HCT116 (cell line): ENCODE measurements around the gene HDHD3. TPM values are rescaled to one million over a fixed set of nuclear protein-coding genes. Genes with fewer than 3 reads are reported as not detected.

Experiments
- ATAC-seq: fragments of 200-7000 bp; cut with Tn5 transposase; 2 replicates; pipeline ENCODE4 v1.9.1; 2020; ENCODE audit warnings: mild to moderate bottlenecking, moderate library complexity
- BruUV-seq: library from RNA; stranded (reverse); fragments of 400-500 nt; replicated peaks from 2 replicates; lab custom pipeline; 2021; lab: Mats Ljungman, UMichigan
- CTCF ChIA-PET: fragments of 300-600 bp; sonication (Branson Sonifier 250); formaldehyde crosslinking; loops from one replicate; lab custom pipeline; 2021; ENCODE audit warnings: antibody characterized with exemption; lab: Charles Lee
- POLR2A ChIA-PET: fragments of 300-600, 350-600 bp; sonication (Branson Sonifier 250); formaldehyde crosslinking; loops from one replicate; lab custom pipeline; 2021; ENCODE audit warnings: antibody characterized with exemption; lab: Charles Lee
- RAD21 ChIA-PET, 2 experiments: fragments of 300-600 bp; sonication (Branson Sonifier 250); formaldehyde crosslinking; loops; one replicate each; lab custom pipeline; 2023; ENCODE audit warnings: low total read pairs in 2 of 2; ENCODE audit not compliant: uncharacterized antibody in 2 of 2, unreplicated experiment in 2 of 2, low non-redundant PET in 1 of 2; lab: Charles Lee
- DNase-seq: peaks from one replicate; pipeline ENCODE4 v3.0.0-alpha.2; 2010; ENCODE audit warnings: low read depth, low spot score
- H2AFZ ChIP-seq: fragments of 200-600 bp; shearing (Covaris generic), sonication (generic); 2 replicates; pipeline ENCODE4 v1.6.1; 2017; ENCODE audit warnings: low read depth, mixed run types, mixed read lengths, antibody characterized with exemption, low read length; ENCODE audit not compliant: poor library complexity, severe bottlenecking
- H3K27ac ChIP-seq: 2 replicates; pipeline ENCODE4 v1.5.1; 2012; ENCODE audit warnings: low read depth, low read length
- H3K27me3 ChIP-seq: fragments of 200-600 bp; sonication (generic); 2 replicates; pipeline ENCODE4 v1.6.1; 2016; ENCODE audit warnings: mixed run types, low read length, mixed read lengths; ENCODE audit not compliant: insufficient read depth
- H3K36me3 ChIP-seq, 2 experiments: fragments of 200-500 bp in 1 of 2; fragments of 200-600 bp in 1 of 2; sonication (Bioruptor generic) in 1 of 2; sonication (generic) in 1 of 2; 2 replicates each; pipeline versions ENCODE4 v1.5.1 to v1.6.1; 2014 to 2016; ENCODE audit warnings: low read length in 2 of 2, inconsistent platforms in 1 of 2, mixed read lengths in 1 of 2, mixed run types in 1 of 2; ENCODE audit not compliant: insufficient read depth in 2 of 2, control insufficient read depth in 1 of 2
- H3K4me1 ChIP-seq, 2 experiments: fragments of 200-600 bp in 1 of 2; sonication (generic) in 1 of 2; 2 replicates each; pipeline versions ENCODE4 v1.5.1 to v1.6.1; 2012 to 2017; ENCODE audit warnings: low read length in 2 of 2, inconsistent platforms in 1 of 2, mild to moderate bottlenecking in 1 of 2, mixed read lengths in 1 of 2, mixed run types in 1 of 2, moderate library complexity in 1 of 2; ENCODE audit not compliant: insufficient read depth in 2 of 2, control insufficient read depth in 1 of 2
- H3K4me2 ChIP-seq: fragments of 200-600 bp; sonication (generic); 2 replicates; pipeline ENCODE4 v1.6.1; 2017; ENCODE audit warnings: mixed run types, low read length, mixed read lengths
- H3K4me3 ChIP-seq, 2 experiments: fragments of 200-600 bp in 1 of 2; sonication (generic) in 1 of 2; replicated peaks in 1 of 2; 2 replicates each; pipeline ENCODE4 v1.5.1; 2011 to 2016; ENCODE audit warnings: low read length in 2 of 2, control low read depth in 1 of 2, low read depth in 1 of 2, mild to moderate bottlenecking in 1 of 2, mixed read lengths in 1 of 2, mixed run types in 1 of 2
- H3K79me2 ChIP-seq: fragments of 200-600 bp; sonication (generic); 2 replicates; pipeline ENCODE4 v1.6.1; 2017; ENCODE audit warnings: mild to moderate bottlenecking, mixed run types, low read length, moderate library complexity, mixed read lengths; ENCODE audit not compliant: insufficient read depth
- H3K9ac ChIP-seq: fragments of 200-600 bp; sonication (generic); 2 replicates; pipeline ENCODE4 v1.6.1; 2016; ENCODE audit warnings: low read length, mixed read lengths
- H3K9me2 ChIP-seq: fragments of 200-600 bp; sonication (generic), shearing (Covaris generic); 2 replicates; pipeline ENCODE4 v1.6.1; 2017; ENCODE audit warnings: mixed run types, mild to moderate bottlenecking, moderate library complexity; ENCODE audit not compliant: insufficient read depth
- H3K9me3 ChIP-seq, 2 experiments: fragments of 200-500 bp in 1 of 2; fragments of 200-600 bp in 1 of 2; sonication (Bioruptor generic) in 1 of 2; sonication (generic) in 1 of 2; 2 replicates each; pipeline ENCODE4 v1.6.1; 2014 to 2017; ENCODE audit warnings: low read length in 2 of 2, mixed read lengths in 2 of 2, inconsistent platforms in 1 of 2, low read depth in 1 of 2, mild to moderate bottlenecking in 1 of 2, mixed run types in 1 of 2, moderate library complexity in 1 of 2; ENCODE audit not compliant: control insufficient read depth in 1 of 2, insufficient read depth in 1 of 2
- H4K20me1 ChIP-seq: fragments of 200-600 bp; sonication (generic), shearing (Covaris generic); 2 replicates; pipeline ENCODE4 v1.6.1; 2017; ENCODE audit warnings: mixed run types, mild to moderate bottlenecking, moderate library complexity; ENCODE audit not compliant: insufficient read depth
- CBX3 ChIP-seq: IDR thresholded peaks from 2 replicates; pipeline ENCODE4 v1.6.1; 2012; ENCODE audit warnings: low read depth
- CTCF ChIP-seq, 3 experiments: fragments of 200-600 bp in 1 of 3; sonication (generic) in 1 of 3; IDR thresholded peaks in 2 of 3; conservative IDR thresholded peaks in 1 of 3; 2 replicates each; pipeline ENCODE4 v1.5.1; 2012 to 2017; ENCODE audit warnings: low read depth in 2 of 3, low read length in 2 of 3, antibody characterized with exemption in 1 of 3, borderline replicate concordance in 1 of 3, control low read depth in 1 of 3, mild to moderate bottlenecking in 1 of 3, mixed read lengths in 1 of 3, mixed run types in 1 of 3, moderate library complexity in 1 of 3; ENCODE audit not compliant: insufficient read depth in 1 of 3
- EGR1 ChIP-seq: IDR thresholded peaks from 2 replicates; pipeline ENCODE4 v1.6.1; 2012; ENCODE audit warnings: low read depth
- EZH2 ChIP-seq: fragments of 200-600 bp; sonication (generic); IDR thresholded peaks from 2 replicates; pipeline ENCODE4 v1.6.1; 2017; ENCODE audit warnings: antibody characterized with exemption, mixed run types
- EZH2phosphoT487 ChIP-seq: fragments of 200-600 bp; IDR thresholded peaks from 2 replicates; pipeline ENCODE4 v1.6.1; 2018; ENCODE audit warnings: antibody characterized with exemption, borderline replicate concordance
- JUND ChIP-seq: IDR thresholded peaks from 2 replicates; pipeline ENCODE4 v1.6.1; 2012
- MAX ChIP-seq: IDR thresholded peaks from 2 replicates; pipeline ENCODE4 v1.6.1; 2012
- POLR2A ChIP-seq: IDR thresholded peaks from 2 replicates; pipeline ENCODE4 v1.7.0; 2011; ENCODE audit warnings: borderline replicate concordance; ENCODE audit not compliant: insufficient read depth, insufficient read length; ENCODE audit errors: extremely low read depth
- POLR2AphosphoS5 ChIP-seq: IDR thresholded peaks from 2 replicates; pipeline ENCODE4 v1.6.1; 2011; ENCODE audit warnings: mild to moderate bottlenecking, low read depth, low read length, moderate library complexity
- RAD21 ChIP-seq: IDR thresholded peaks from 2 replicates; pipeline ENCODE4 v1.6.1; 2012; ENCODE audit warnings: low read depth, mild to moderate bottlenecking
- REST ChIP-seq: IDR thresholded peaks from 2 replicates; pipeline ENCODE4 v1.6.1; 2012; ENCODE audit warnings: low read depth
- SIN3A ChIP-seq: IDR thresholded peaks from 2 replicates; pipeline ENCODE4 v1.6.1; 2012; ENCODE audit warnings: low read depth
- SP1 ChIP-seq: IDR thresholded peaks from 2 replicates; pipeline ENCODE4 v1.6.1; 2012; ENCODE audit warnings: low read depth
- SRF ChIP-seq: IDR thresholded peaks from 2 replicates; pipeline ENCODE4 v1.6.1; 2012; ENCODE audit warnings: low read depth
- TCF7L2 ChIP-seq: IDR thresholded peaks from 2 replicates; pipeline ENCODE4 v1.7.0; 2011; ENCODE audit warnings: borderline replicate concordance, inconsistent platforms; ENCODE audit not compliant: insufficient read depth, insufficient read length; ENCODE audit errors: extremely low read depth
- YY1 ChIP-seq: IDR thresholded peaks from 2 replicates; pipeline ENCODE4 v1.6.1; 2011; ENCODE audit warnings: low read length, low read depth, moderate library complexity, mild to moderate bottlenecking; ENCODE audit not compliant: insufficient replicate concordance; ENCODE audit errors: extremely low read depth
- ZBTB33 ChIP-seq: IDR thresholded peaks from 2 replicates; pipeline ENCODE4 v1.6.1; 2011; ENCODE audit warnings: mild to moderate bottlenecking, low read length, moderate library complexity; ENCODE audit not compliant: insufficient replicate concordance; ENCODE audit errors: extremely low read depth
- ZFX ChIP-seq: fragments of 450-650 bp; IDR thresholded peaks from 2 replicates; pipeline ENCODE4 v1.6.1; 2017
- ZNF274 ChIP-seq: fragments of 200-500 bp; sonication (Bioruptor generic); IDR thresholded peaks from 2 replicates; pipeline ENCODE4 v1.6.1; 2014; ENCODE audit warnings: mild to moderate bottlenecking, low read depth, low read length, inconsistent platforms
- intact Hi-C: fragments of 100-400 bp; cut with micrococcal nuclease; formaldehyde crosslinking; loops from 2 replicates; pipeline ENCODE4 v1.10.0; 2022
- total RNA-seq: library from RNA; stranded (reverse); gene quantifications from one replicate; pipeline ENCODE4 v1.2.1, GENCODE V29; 2021; ENCODE audit not compliant: unreplicated experiment

HDHD3 gene
- total RNA-seq, 1 experiment from 2014 or later: 21.8 TPM

- no peaks in the 10 kb centered on the region for H3K27me3 ChIP-seq
- H2AFZ ChIP-seq: peak within 1 kb of the TSS; percentile 96
- peak within 1 kb of the TSS; percentile 73 for H3K9ac ChIP-seq
- ChIA-PET RAD21 (no interaction called here), POLR2A (interaction anchor here (0.6 to 1.7 kb wide), 5 partner anchors 10 to 70 kb away, joined by 3 to 13 read pairs (median 5); partner anchors contain the start of genes BSPRY, C9orf43, HDHD3 and POLE3), CTCF (interaction anchor here (1.0 to 1.2 kb wide), 2 partner anchors 30 to 67 kb away, joined by 3 to 4 read pairs; no protein-coding TSS in a partner anchor)
- DNase-seq (peak; percentile 71), ATAC-seq (peak; percentile 96)
- intact Hi-C loops: loop anchor here (1.0 kb wide), 1 partner anchor 65 kb away; the partner anchor contains the start of genes CDC26 and PRPF4
- H3K4me3 ChIP-seq: peak within 1 kb of the TSS; percentile 85
- no peaks in the 10 kb centered on the region for H4K20me1 ChIP-seq
- peak within 1 kb of the TSS; percentile 63 for H3K27ac ChIP-seq
- no peaks in the 10 kb centered on the region for H3K79me2 ChIP-seq
- H3K4me2 ChIP-seq: peak within 1 kb of the TSS; percentile 88
- H3K36me3 ChIP-seq: no peaks in the 10 kb centered on the region
- H3K9me2 ChIP-seq: no peaks in the 10 kb centered on the region
- H3K9me3 ChIP-seq: no peaks in the 10 kb centered on the region
- no TSS peak for BruUV-seq
- peaks cover 14 to 28% of the 10 kb centered on the region in 2 experiments for H3K4me1 ChIP-seq
- TF ChIP-seq CTCF (IDR thresholded peaks at IDR 0.05 in 2 of 3, conservative IDR thresholded peaks at IDR 0.05 in 1 of 3; ENCODE audit: borderline replicate concordance in 1 of 3, insufficient read depth in 1 of 3, low read depth in 2 of 3, low read length in 2 of 3) (no peak), SP1 (peak; percentile 84), SIN3A (peak; percentile 80; the same call in 1 of the 2 replicates), SRF (peak; percentile 73; the same call in 1 of the 2 replicates), EZH2phosphoT487 (no peak), ZBTB33 (peak; percentile 84), ZNF274 (no peak), EGR1 (0 out of 2 replicates have a peak, but pooled peaks have one; percentile 23), RAD21 (no peak), EZH2 (no peak), POLR2A (peak; percentile 54), CBX3 (peak; percentile 99), JUND (no peak), ZFX (peak; percentile 55), REST (no peak), MAX (peak; percentile 89), TCF7L2 (peak; percentile 12), YY1 (peak; percentile 86), POLR2AphosphoS5 (peak; percentile 90)
These were observed 36.6 kb downstream of the HDHD3 start, which contains the start of gene WDR31 for GRCh38 chr9:113340011-113340699. TSS of gene WDR31 (minus strand) at chr9:113340275. CDS start at chr9:113332022, 8,253 bp downstream.
